ENCODE results near the gene FHAD1.

GRCh38 chr1:15233689-15234088 is 13.3 kb upstream of the FHAD1 start:
- TF ChIP-seq ZNF782 (CRISPR knock-in tag; IDR thresholded peaks at IDR 0.05; ENCODE audit: borderline replicate concordance) = no peak
- no peak for TF ChIP-seq NFYB (CRISPR knock-in tag; IDR thresholded peaks at IDR 0.05)
- TF ChIP-seq ZNF687 (CRISPR knock-in tag; IDR thresholded peaks at IDR 0.05) = no peak
- no peak for TF ChIP-seq POLR2AphosphoS5 (IDR thresholded peaks at IDR 0.05; ENCODE audit: low read depth, low read length)
- TF ChIP-seq MAF1 (CRISPR knock-in tag; IDR thresholded peaks at IDR 0.05; ENCODE audit: borderline replicate concordance) = no peak
- TF ChIP-seq SIN3A (IDR thresholded peaks at IDR 0.05; ENCODE audit: borderline replicate concordance, low read depth, low read length) = no peak
- no peak for TF ChIP-seq PRMT3 (CRISPR knock-in tag; IDR thresholded peaks at IDR 0.05; ENCODE audit: borderline replicate concordance, low read depth)
- TF ChIP-seq CTCF (CRISPR knock-in tag; IDR thresholded peaks at IDR 0.05) = no peak
- no peak for TF ChIP-seq IRF1 (CRISPR knock-in tag; IDR thresholded peaks at IDR 0.05; ENCODE audit: low read depth)
- TF ChIP-seq ZFP1 (CRISPR knock-in tag; IDR thresholded peaks at IDR 0.05) = no peak
- no peak for TF ChIP-seq KDM1A (CRISPR knock-in tag; IDR thresholded peaks at IDR 0.05)

Measured in HepG2 (cell line).